ENCODE data around the gene SMC6.

GRCh38 chr2:17708501-17708900 is 45.1 kb downstream of the SMC6 start:
- no peak for TF ChIP-seq GABPB1 (CRISPR knock-in tag; IDR thresholded peaks at IDR 0.05)
- no peak for TF ChIP-seq RELA (CRISPR knock-in tag; IDR thresholded peaks at IDR 0.05; ENCODE audit: borderline replicate concordance)
- TF ChIP-seq CTCF (IDR thresholded peaks at IDR 0.05), result no peak
- TF ChIP-seq ZNF138 (CRISPR knock-in tag; conservative IDR thresholded peaks at IDR 0.05), result no peak
- TF ChIP-seq, protein P1, sequence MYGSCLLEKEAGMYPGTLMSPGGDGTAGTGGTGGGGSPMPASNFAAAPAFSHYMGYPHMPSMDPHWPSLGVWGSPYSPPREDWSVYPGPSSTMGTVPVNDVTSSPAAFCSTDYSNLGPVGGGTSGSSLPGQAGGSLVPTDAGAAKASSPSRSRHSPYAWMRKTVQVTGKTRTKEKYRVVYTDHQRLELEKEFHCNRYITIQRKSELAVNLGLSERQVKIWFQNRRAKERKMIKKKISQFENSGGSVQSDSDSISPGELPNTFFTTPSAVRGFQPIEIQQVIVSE (CRISPR knock-in tag; IDR thresholded peaks at IDR 0.05; ENCODE audit: borderline replicate concordance), result no peak
- TF ChIP-seq ZNF423 (CRISPR knock-in tag; IDR thresholded peaks at IDR 0.05), result no peak
- no peak for TF ChIP-seq FOXK1 (CRISPR knock-in tag; IDR thresholded peaks at IDR 0.05)
- TF ChIP-seq, protein P2, sequence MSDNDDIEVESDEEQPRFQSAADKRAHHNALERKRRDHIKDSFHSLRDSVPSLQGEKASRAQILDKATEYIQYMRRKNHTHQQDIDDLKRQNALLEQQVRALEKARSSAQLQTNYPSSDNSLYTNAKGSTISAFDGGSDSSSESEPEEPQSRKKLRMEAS (CRISPR knock-in tag; IDR thresholded peaks at IDR 0.05), result no peak
- no peak for TF ChIP-seq JUN (CRISPR knock-in tag; IDR thresholded peaks at IDR 0.05)
